Activated CD4-positive, alpha-beta memory T cell treated with anti-CD3 and anti-CD28 coated beads for 36 hours (primary cell): ENCODE data around the gene BRS3. TPM values are rescaled to one million over a fixed set of nuclear protein-coding genes. Genes with fewer than 3 reads are reported as not detected.
A peak's percentile ranks its signal among the peaks of the same experiment; 100 is the strongest.

ENCODE experiments used
- CTCF ChIA-PET: fragments of 350-600 bp; sonication (Branson Sonifier 250); formaldehyde crosslinking; loops from one replicate; lab custom pipeline; 2021; ENCODE audit warnings: antibody characterized with exemption, inconsistent platforms; lab: Charles Lee
- POLR2A ChIA-PET: fragments of 350-600 bp; sonication (Branson Sonifier 250); formaldehyde crosslinking; loops from one replicate; lab custom pipeline; 2021; ENCODE audit warnings: antibody characterized with exemption; lab: Charles Lee
- DNase-seq: peaks from one replicate; pipeline ENCODE4 v3.0.0-alpha.2; 2020
- H3K27ac Mint-ChIP-seq: one replicate; pipeline ENCODE4 v1.8.0; 2021; ENCODE audit warnings: mixed read lengths
- H3K27me3 Mint-ChIP-seq: one replicate; pipeline ENCODE4 v1.8.0; 2021; ENCODE audit warnings: mixed read lengths
- H3K36me3 Mint-ChIP-seq: one replicate; pipeline ENCODE4 v1.8.0; 2021; ENCODE audit warnings: mixed read lengths
- H3K4me1 Mint-ChIP-seq: one replicate; pipeline ENCODE4 v1.8.0; 2021; ENCODE audit warnings: low read depth, mixed read lengths
- H3K4me3 Mint-ChIP-seq: one replicate; pipeline ENCODE4 v1.8.0; 2021; ENCODE audit warnings: mild to moderate bottlenecking, mixed read lengths
- H3K9me3 Mint-ChIP-seq: one replicate; pipeline ENCODE4 v1.8.0; 2021; ENCODE audit warnings: mixed read lengths
- intact Hi-C: fragments of 100-400 bp; cut with micrococcal nuclease; formaldehyde crosslinking; loops from one replicate; pipeline ENCODE4 v1.15.1; 2023
- total RNA-seq, 2 experiments: library from RNA; stranded (reverse); gene quantifications; one replicate each; pipeline ENCODE4 v1.2.3, GENCODE V29; 2021

The BRS3 gene
- total RNA-seq, 2 experiments from 2014 or later, result not detected

DNA sequence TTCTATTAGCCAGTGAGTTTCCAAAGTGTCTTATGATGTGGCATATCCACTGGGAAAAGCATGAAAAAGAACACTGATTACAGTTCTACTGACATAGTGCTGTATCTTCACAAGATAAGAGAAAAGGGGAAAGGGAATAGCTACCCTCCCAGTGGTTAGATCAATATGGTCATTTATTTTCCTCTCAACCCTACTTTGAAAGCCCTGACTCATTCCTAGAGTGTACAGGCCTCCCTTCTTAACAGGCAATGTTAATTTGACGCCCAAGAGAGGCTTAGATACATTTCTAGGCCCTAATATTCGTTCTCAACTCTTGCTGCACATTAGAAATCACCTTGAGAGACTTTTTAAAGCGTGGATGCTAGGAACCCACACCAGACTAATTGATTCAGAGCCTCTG is 20.4 kb upstream of the BRS3 start:
- intact Hi-C loops, result no loop called here
- Mint-ChIP-seq H3K27ac (no peak overlapping the region), H3K4me1 (no peaks in the 10 kb centered on the region), H3K9me3 (no peaks in the 10 kb centered on the region), H3K4me3 (no peak overlapping the region), H3K36me3 (no peaks in the 10 kb centered on the region), H3K27me3 (peaks cover 1% of the 10 kb centered on the region)
- ChIA-PET CTCF (no interaction called here), POLR2A (no interaction called here)
- no peak for DNase-seq

DNA sequence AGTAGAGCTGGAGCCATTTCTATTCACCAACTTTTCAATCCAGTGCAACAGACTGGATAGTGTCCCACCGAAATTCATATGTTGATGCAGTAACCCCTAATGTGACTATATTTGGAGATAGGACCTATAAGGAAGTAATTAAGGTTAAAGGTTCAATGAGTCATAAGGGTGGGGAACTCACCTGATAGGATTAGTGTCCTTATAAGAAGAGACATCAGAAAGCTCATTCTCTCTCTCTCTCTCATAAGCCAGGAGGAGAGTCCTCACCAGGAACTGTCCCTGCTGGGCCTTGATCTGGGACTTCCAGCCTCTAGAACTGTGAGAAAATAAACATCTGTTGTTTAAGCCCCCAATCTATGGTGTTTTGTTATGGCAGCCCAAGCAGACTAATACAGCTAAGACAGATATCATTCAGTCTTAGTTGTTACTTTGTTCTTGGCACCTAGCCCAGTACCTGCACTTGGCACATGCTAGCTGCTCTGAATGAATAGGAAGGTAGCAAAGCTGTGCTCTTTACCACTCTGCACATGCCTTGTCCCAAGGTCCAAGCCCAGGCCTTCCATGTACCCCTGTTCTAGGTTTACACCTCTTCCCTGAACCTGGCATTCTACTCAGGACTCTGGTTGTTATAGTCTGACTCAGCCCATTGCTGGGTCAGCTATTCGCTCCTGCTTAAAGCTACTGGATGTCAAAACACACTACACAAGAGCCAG is 19.2 kb upstream of the BRS3 start:
- CTCF ChIA-PET, result no interaction called here

GRCh38 chrX:136473663-136474062 is 14.1 kb upstream of the BRS3 start:
- DNase-seq, result no peak
- Mint-ChIP-seq H3K27ac (no peak overlapping the region), H3K9me3 (no peaks in the 10 kb centered on the region), H3K36me3 (no peaks in the 10 kb centered on the region), H3K4me3 (no peak overlapping the region), H3K4me1 (no peaks in the 10 kb centered on the region), H3K27me3 (peaks cover 1% of the 10 kb centered on the region)
- POLR2A ChIA-PET, result no interaction called here
- CTCF ChIA-PET, result no interaction called here
- intact Hi-C loops, result no loop called here

More for the DNA sequence above, 19.2 kb upstream of the BRS3 start:
- peaks cover 1% of the 10 kb centered on the region for H3K27me3 Mint-ChIP-seq
- H3K4me3 Mint-ChIP-seq, result no peak overlapping the region
- no peak for DNase-seq
- intact Hi-C loops, result no loop called here
- H3K4me1 Mint-ChIP-seq, result no peaks in the 10 kb centered on the region
- POLR2A ChIA-PET, result no interaction called here
- H3K27ac Mint-ChIP-seq, result no peak overlapping the region
- no peaks in the 10 kb centered on the region for H3K9me3 Mint-ChIP-seq
- H3K36me3 Mint-ChIP-seq, result no peaks in the 10 kb centered on the region

DNA sequence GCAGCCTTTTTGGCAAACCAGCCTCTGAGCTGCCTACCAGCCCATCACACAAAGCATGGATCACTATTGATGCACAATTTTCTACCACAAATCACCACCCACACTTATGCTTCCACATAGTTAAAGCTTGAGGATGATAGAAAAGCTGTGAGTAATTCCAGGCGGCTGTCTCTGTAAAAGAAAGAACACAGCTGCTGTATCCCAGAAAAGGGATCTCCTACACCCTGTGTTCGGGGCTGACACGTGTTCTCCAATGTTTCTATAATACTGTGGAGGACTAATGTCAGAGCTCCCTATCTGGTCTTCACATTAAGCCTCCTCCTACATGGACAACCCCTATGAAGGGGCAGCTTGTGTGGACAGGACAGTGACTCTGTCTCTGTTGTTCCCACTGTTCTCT is 12.5 kb upstream of the BRS3 start:
- no peak for DNase-seq
- intact Hi-C loops, result no loop called here
- Mint-ChIP-seq H3K9me3 (no peaks in the 10 kb centered on the region), H3K27me3 (peaks cover 1% of the 10 kb centered on the region), H3K4me3 (no peak overlapping the region), H3K36me3 (no peaks in the 10 kb centered on the region), H3K27ac (no peak overlapping the region), H3K4me1 (no peaks in the 10 kb centered on the region)
- CTCF ChIA-PET, result no interaction called here
- POLR2A ChIA-PET, result no interaction called here

GRCh38 chrX:136476501-136476900 is 11.2 kb upstream of the BRS3 start:
- ChIA-PET CTCF (interaction anchor here (1.1 kb wide), 1 partner anchor 208 kb away, joined by 3 read pairs; no protein-coding TSS in a partner anchor), POLR2A (no interaction called here)
- DNase-seq, result no peak
- no peaks in the 10 kb centered on the region for H3K4me1 Mint-ChIP-seq
- intact Hi-C loops, result no loop called here
- H3K9me3 Mint-ChIP-seq, result no peaks in the 10 kb centered on the region
- H3K36me3 Mint-ChIP-seq, result no peaks in the 10 kb centered on the region
- peaks cover 1% of the 10 kb centered on the region for H3K27me3 Mint-ChIP-seq
- no peak overlapping the region for H3K27ac Mint-ChIP-seq
- H3K4me3 Mint-ChIP-seq, result no peak overlapping the region

DNA sequence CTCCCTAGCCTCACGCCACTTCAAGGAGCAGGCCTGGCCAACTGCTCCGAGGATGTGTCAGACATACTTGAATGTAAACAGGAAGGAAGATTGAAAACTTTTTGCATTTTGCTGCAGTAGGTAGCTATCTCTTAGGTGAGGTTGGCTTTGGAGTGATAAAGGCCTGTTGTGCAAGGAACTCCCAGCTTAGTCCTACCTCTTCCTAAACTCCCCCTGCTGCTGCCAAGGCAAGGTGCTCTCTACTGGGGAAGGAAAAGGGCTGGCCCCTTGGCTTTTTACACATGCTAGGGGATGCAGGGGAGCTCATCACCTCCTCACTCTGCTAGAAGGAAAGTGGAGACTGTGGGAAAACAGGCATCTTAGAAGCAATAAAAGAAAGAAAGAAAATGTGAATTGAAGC is 10.7 kb upstream of the BRS3 start:
- ChIA-PET CTCF (interaction anchor here (1.1 kb wide), 1 partner anchor 209 kb away, joined by 3 read pairs; no protein-coding TSS in a partner anchor), POLR2A (no interaction called here)
- intact Hi-C loops, result no loop called here
- no peak overlapping the region for H3K4me3 Mint-ChIP-seq
- DNase-seq, result no peak
- H3K27ac Mint-ChIP-seq, result no peak overlapping the region
- H3K36me3 Mint-ChIP-seq, result no peaks in the 10 kb centered on the region
- no peaks in the 10 kb centered on the region for H3K27me3 Mint-ChIP-seq
- H3K9me3 Mint-ChIP-seq, result no peaks in the 10 kb centered on the region
- no peaks in the 10 kb centered on the region for H3K4me1 Mint-ChIP-seq

DNA sequence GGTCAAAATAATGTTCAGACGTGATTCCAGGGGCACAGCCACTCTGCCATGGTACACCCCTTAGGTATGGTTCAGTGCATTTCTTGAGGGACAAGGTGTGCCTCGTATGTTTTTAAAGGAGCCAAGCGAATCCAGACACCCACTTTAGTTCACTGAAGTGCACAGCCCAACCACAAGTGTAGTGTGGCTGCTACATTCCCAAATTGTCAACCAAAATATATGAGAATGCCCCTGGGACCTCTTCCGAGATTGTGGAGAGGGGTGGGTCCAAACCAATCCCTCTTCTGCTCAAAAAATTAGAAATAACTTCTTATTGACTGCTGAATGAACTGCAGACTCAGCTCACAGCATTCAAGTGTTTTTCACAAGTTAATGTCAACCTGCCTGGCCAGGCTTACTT is 7.4 kb upstream of the BRS3 start:
- ChIA-PET POLR2A (no interaction called here), CTCF (no interaction called here)
- no peaks in the 10 kb centered on the region for H3K4me1 Mint-ChIP-seq
- no peaks in the 10 kb centered on the region for H3K9me3 Mint-ChIP-seq
- intact Hi-C loops, result no loop called here
- DNase-seq, result no peak
- H3K4me3 Mint-ChIP-seq, result no peak overlapping the region
- H3K27ac Mint-ChIP-seq, result no peak overlapping the region
- H3K27me3 Mint-ChIP-seq, result no peaks in the 10 kb centered on the region
- no peaks in the 10 kb centered on the region for H3K36me3 Mint-ChIP-seq

GRCh38 chrX:136488706-136489105 is 959 bp downstream of the BRS3 start:
- Mint-ChIP-seq H3K36me3 (no peaks in the 10 kb centered on the region), H3K27ac (no peak overlapping the region), H3K9me3 (no peaks in the 10 kb centered on the region), H3K4me3 (no peak overlapping the region), H3K27me3 (peaks cover 26% of the 10 kb centered on the region), H3K4me1 (no peaks in the 10 kb centered on the region)
- DNase-seq, result no peak
- ChIA-PET POLR2A (no interaction called here), CTCF (no interaction called here)
- intact Hi-C loops, result no loop called here

GRCh38 chrX:136491832-136492231 is 4.1 kb downstream of the BRS3 start:
- Mint-ChIP-seq H3K4me3 (no peak overlapping the region), H3K4me1 (no peaks in the 10 kb centered on the region), H3K27ac (no peak overlapping the region), H3K36me3 (no peaks in the 10 kb centered on the region), H3K27me3 (peaks cover 22% of the 10 kb centered on the region), H3K9me3 (no peaks in the 10 kb centered on the region)
- intact Hi-C loops, result loop anchor here (10.0 kb wide), 3 partner anchors 163 to 433 kb away; partner anchors contain the start of gene FHL1
- ChIA-PET POLR2A (no interaction called here), CTCF (interaction anchor here (0.7 kb wide), 1 partner anchor 63 kb away, joined by 6 read pairs; no protein-coding TSS in a partner anchor)
- DNase-seq, result no peak

- intact Hi-C loops, result loop anchor here (10.0 kb wide), 3 partner anchors 162 to 432 kb away; partner anchors contain the start of gene FHL1
- peaks cover 22% of the 10 kb centered on the region for H3K27me3 Mint-ChIP-seq
- H3K4me3 Mint-ChIP-seq, result no peak overlapping the region
- POLR2A ChIA-PET, result no interaction called here
- CTCF ChIA-PET, result no interaction called here
- DNase-seq, result no peak
- H3K9me3 Mint-ChIP-seq, result no peaks in the 10 kb centered on the region
- no peak overlapping the region for H3K27ac Mint-ChIP-seq
- no peaks in the 10 kb centered on the region for H3K4me1 Mint-ChIP-seq
- H3K36me3 Mint-ChIP-seq, result no peaks in the 10 kb centered on the region
Measured at GRCh38 chrX:136493011-136493410, 5.3 kb downstream of the BRS3 start.

DNA sequence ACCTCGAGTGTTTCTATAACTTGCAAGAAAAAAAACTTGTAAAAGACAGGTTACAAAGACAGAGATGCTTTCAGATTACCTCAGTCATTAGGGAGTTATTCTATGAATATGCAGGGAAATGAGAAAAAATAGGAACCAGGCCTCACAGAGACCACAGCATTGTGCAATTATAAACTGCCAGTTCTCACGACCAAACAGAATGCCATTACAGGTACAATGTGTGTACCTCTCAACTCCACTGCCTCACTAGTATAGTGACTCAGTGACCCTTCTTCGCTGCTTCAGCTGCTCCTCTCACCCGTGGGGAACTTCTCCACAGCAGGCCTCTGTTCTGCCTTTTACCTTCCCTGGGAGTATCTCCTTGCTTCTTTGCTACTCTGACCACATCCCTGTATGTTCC is 7.3 kb downstream of the BRS3 start:
- Mint-ChIP-seq H3K36me3 (peaks cover 3% of the 10 kb centered on the region), H3K27me3 (peaks cover 8% of the 10 kb centered on the region), H3K4me1 (peaks cover 13% of the 10 kb centered on the region), H3K4me3 (no peak overlapping the region), H3K9me3 (no peaks in the 10 kb centered on the region), H3K27ac (no peak overlapping the region)
- DNase-seq, result no peak
- POLR2A ChIA-PET, result no interaction called here
- CTCF ChIA-PET, result no interaction called here
- intact Hi-C loops, result loop anchor here (10.0 kb wide), 3 partner anchors 160 to 430 kb away; partner anchors contain the start of gene FHL1

DNA sequence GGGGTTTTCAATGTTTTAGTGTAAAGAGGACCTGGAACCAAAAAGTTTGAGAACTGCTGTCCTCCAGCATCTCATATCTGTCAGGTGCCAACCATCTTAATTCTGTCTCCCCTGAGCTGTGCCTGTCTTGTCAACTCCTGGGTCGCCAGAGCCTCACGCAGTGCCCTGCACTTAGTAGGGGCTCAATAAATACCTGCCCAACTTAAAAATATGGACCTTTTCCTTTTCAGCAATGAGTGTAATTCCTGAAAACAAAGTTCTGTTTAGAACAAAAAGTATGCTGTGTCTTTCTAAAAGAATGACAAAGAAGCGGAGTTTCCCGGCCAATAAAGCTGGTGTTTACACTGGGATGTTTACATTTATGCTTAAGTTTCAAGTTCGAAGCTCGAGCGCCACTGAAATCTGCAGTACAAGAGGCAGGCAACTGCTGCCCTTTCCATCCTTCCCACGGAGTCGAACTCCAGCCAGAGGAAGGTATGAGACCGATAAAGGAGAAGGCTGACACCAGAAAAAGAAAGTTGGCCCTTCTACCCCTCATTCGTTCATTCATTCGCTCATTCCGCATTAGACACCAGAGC is 8.5 kb downstream of the BRS3 start:
- no peak for DNase-seq
- Mint-ChIP-seq H3K9me3 (no peaks in the 10 kb centered on the region), H3K27me3 (peaks cover 4% of the 10 kb centered on the region), H3K27ac (peak overlapping the region; percentile 96), H3K36me3 (peaks cover 7% of the 10 kb centered on the region), H3K4me3 (peak overlapping the region; percentile 85), H3K4me1 (peaks cover 17% of the 10 kb centered on the region)
- ChIA-PET POLR2A (interaction anchor here (1.0 to 1.4 kb wide), 4 partner anchors 12 to 556 kb away, joined by 3 to 4 read pairs (median 3); no protein-coding TSS in a partner anchor), CTCF (interaction anchor here (1.6 to 2.7 kb wide), 2 partner anchors 81 to 198 kb away, joined by 5 to 15 read pairs; no protein-coding TSS in a partner anchor)
- intact Hi-C loops, result loop anchor here (1.0 to 10.0 kb wide), 9 partner anchors 81 to 975 kb away; partner anchors contain the start of genes FHL1, INTS6L, MAP7D3 and MMGT1
